ENCODE measurements around the gene NDUFC2.

DNA sequence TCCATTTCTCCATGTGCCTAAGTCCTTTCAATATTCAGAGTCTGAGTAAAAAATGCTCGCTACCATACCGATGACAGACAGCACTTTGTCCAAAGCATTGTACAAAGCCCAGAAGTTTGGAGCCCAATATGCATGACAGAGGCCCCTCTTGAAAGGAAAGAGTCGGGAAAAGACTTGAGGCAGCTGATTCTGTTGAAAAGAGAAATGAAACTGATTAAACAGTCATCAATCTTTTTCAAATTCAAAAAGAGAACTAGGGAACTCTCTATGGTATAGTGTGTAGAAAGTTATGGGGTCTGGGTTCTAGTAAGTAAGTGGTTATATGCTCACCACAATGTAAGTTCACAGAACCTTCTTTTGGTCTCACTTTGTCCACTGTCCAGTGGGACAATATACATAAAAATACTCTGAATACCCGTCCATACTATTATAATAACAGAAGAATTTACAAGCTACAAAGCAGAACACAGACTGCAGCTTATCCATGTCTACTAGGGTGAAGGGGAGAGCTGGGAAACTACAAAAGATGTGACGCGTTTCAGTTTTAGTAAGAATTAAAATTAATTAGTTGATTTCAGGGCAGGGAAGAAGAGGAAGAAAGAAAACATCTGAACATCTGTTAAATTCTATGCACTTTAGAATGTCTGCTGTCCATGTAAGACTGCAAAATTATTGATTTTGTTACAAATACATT lies 33.1 kb upstream of the NDUFC2 start:
- TF ChIP-seq, protein P1, sequence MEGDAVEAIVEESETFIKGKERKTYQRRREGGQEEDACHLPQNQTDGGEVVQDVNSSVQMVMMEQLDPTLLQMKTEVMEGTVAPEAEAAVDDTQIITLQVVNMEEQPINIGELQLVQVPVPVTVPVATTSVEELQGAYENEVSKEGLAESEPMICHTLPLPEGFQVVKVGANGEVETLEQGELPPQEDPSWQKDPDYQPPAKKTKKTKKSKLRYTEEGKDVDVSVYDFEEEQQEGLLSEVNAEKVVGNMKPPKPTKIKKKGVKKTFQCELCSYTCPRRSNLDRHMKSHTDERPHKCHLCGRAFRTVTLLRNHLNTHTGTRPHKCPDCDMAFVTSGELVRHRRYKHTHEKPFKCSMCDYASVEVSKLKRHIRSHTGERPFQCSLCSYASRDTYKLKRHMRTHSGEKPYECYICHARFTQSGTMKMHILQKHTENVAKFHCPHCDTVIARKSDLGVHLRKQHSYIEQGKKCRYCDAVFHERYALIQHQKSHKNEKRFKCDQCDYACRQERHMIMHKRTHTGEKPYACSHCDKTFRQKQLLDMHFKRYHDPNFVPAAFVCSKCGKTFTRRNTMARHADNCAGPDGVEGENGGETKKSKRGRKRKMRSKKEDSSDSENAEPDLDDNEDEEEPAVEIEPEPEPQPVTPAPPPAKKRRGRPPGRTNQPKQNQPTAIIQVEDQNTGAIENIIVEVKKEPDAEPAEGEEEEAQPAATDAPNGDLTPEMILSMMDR (IDR thresholded peaks at IDR 0.05), result no peak
- TF ChIP-seq POLR2AphosphoS5 (IDR thresholded peaks at IDR 0.05), result no peak

Measured in gastroesophageal sphincter (tissue), 3 donors.